DMS 273 (cell line): ENCODE results near the gene PPFIA2.

Experiments
- DNase-seq: peaks from one replicate; lab custom pipeline; 2025; ENCODE audit not compliant: unreplicated experiment; lab: John Stamatoyannopoulos, UW

PPFIA2 gene

GRCh38 chr12:81359736-81360135 is 399.4 kb downstream of the PPFIA2 start:
- no peak for DNase-seq

- no peak for DNase-seq
Measured at GRCh38 chr12:81354327-81354932, 404.7 kb downstream of the PPFIA2 start.

GRCh38 chr12:81350309-81350708 is 408.8 kb downstream of the PPFIA2 start:
- DNase-seq = no peak

- DNase-seq = no peak
Measured at GRCh38 chr12:81347404-81347803, 411.7 kb downstream of the PPFIA2 start.

GRCh38 chr12:81340910-81341309 is 418.2 kb downstream of the PPFIA2 start:
- no peak for DNase-seq

GRCh38 chr12:81339071-81339470 is 420.1 kb downstream of the PPFIA2 start:
- no peak for DNase-seq

- no peak for DNase-seq
Measured at GRCh38 chr12:81337886-81338285, 421.3 kb downstream of the PPFIA2 start.

GRCh38 chr12:81333812-81334211 is 425.3 kb downstream of the PPFIA2 start:
- no peak for DNase-seq

GRCh38 chr12:81332054-81332453 is 427.1 kb downstream of the PPFIA2 start:
- peak; percentile 23 for DNase-seq

GRCh38 chr12:81330480-81330879 is 428.7 kb downstream of the PPFIA2 start:
- peak; percentile 9 for DNase-seq

GRCh38 chr12:81329085-81329484 is 430.1 kb downstream of the PPFIA2 start:
- DNase-seq = peak; percentile 34

- peak; percentile 0 for DNase-seq
Measured at GRCh38 chr12:81327425-81327824, 431.7 kb downstream of the PPFIA2 start.

- DNase-seq = no peak
Measured at GRCh38 chr12:81325086-81325485, 434.1 kb downstream of the PPFIA2 start.

GRCh38 chr12:81314903-81315531 is 444.1 kb downstream of the PPFIA2 start:
- no peak for DNase-seq

GRCh38 chr12:81303935-81304334 is 455.2 kb downstream of the PPFIA2 start:
- no peak for DNase-seq

GRCh38 chr12:81300454-81300853 is 458.7 kb downstream of the PPFIA2 start:
- DNase-seq = no peak

GRCh38 chr12:81297601-81298000 is 461.5 kb downstream of the PPFIA2 start:
- no peak for DNase-seq

- DNase-seq = peak; percentile 1
Measured at GRCh38 chr12:81296556-81297305, 462.4 kb downstream of the PPFIA2 start.

- DNase-seq = no peak
Measured at GRCh38 chr12:81295251-81295650, 463.9 kb downstream of the PPFIA2 start.

- no peak for DNase-seq
Measured at GRCh38 chr12:81294325-81295190, 464.6 kb downstream of the PPFIA2 start.

- DNase-seq = no peak
Measured at GRCh38 chr12:81288651-81289050, 470.5 kb downstream of the PPFIA2 start.
